Measurements from ENCODE around the gene FOXA2.

- TF ChIP-seq POLR2AphosphoS5 (IDR thresholded peaks at IDR 0.05; ENCODE audit: borderline replicate concordance, low read depth, low read length): no peak
- no peak for TF ChIP-seq EZH2 (IDR thresholded peaks at IDR 0.05)
Measured at GRCh38 chr20:22572023-22572422, 12.3 kb downstream of the FOXA2 start.

Data from SK-N-MC (cell line).